ENCODE data around the gene PRMT1.

GRCh38 chr19:49676784-49677230 lies 264 bp upstream of the PRMT1 start:
- TF ChIP-seq EP300 (IDR thresholded peaks at IDR 0.05) (no peak), CTCF (IDR thresholded peaks at IDR 0.05) (no peak), POLR2A (IDR thresholded peaks at IDR 0.05) (no peak)

Measured in upper lobe of left lung (tissue), 4 donors.